ENCODE data around the gene ABCG4. TPM values are rescaled to one million over a fixed set of nuclear protein-coding genes. Genes with fewer than 3 reads are reported as not detected.

ABCG4 gene
- total RNA-seq, 4 donors from 2014 or later, result 0.13 to 1.6 (median 0.82) TPM

DNA sequence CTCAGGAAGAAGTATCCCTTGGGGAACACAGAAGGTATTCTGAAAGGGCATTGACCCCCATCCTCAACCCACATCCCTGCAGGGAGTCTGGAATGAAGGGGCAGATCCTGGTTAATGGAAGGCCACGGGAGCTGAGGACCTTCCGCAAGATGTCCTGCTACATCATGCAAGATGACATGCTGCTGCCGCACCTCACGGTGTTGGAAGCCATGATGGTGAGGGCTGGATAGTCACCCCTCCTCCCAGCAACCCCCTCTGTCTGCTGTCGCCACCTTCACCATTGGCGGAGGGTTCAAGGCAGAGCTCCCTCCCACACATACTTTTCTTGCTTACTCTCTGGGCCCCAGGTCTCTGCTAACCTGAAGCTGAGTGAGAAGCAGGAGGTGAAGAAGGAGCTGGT, 5.3 kb downstream of the ABCG4 start:
- DNase-seq, result no peak
- Histone ChIP-seq H3K4me1 (peaks cover 12 to 15% of the 10 kb centered on the region in 2 donors), H3K9me3 (no peaks in the 10 kb centered on the region), H3K4me3 (replicated peaks in 1 of 3) (no peak overlapping the region), H3K36me3 (no peaks in the 10 kb centered on the region), H3K27me3 (peaks cover 3% of the 10 kb centered on the region), H3K27ac (no peak overlapping the region)
- TF ChIP-seq CTCF (IDR thresholded peaks at IDR 0.05) (no peak), POLR2A (IDR thresholded peaks at IDR 0.05) (no peak)
- intact Hi-C loops (cut with DNase I), result no loop called here
- WGBS, 2 donors, result 95 to 97% methylated on average over 6 of the region's 6 CpGs

- WGBS, 2 donors, result 65 to 72% methylated on average over 8 of the region's 8 CpGs
- no peaks in the 10 kb centered on the region for H3K9me3 ChIP-seq
- intact Hi-C loops (cut with DNase I), result no loop called here
- no peak overlapping the region for H3K4me3 ChIP-seq (replicated peaks in 1 of 3)
- peaks cover 6 to 7% of the 10 kb centered on the region in 2 donors for H3K4me1 ChIP-seq
- H3K27ac ChIP-seq, result no peak overlapping the region
- no peak for TF ChIP-seq POLR2A (IDR thresholded peaks at IDR 0.05)
- TF ChIP-seq CTCF (IDR thresholded peaks at IDR 0.05), result no peak
- H3K27me3 ChIP-seq, result no peaks in the 10 kb centered on the region
- peak in 1 of 2 donors; percentile 14 for DNase-seq
- no peaks in the 10 kb centered on the region for H3K36me3 ChIP-seq
Measured at GRCh38 chr11:119155733-119156492, 7.1 kb downstream of the ABCG4 start.

- TF ChIP-seq POLR2A (IDR thresholded peaks at IDR 0.05) (no peak), CTCF (IDR thresholded peaks at IDR 0.05) (no peak)
Measured at GRCh38 chr11:119156496-119156895, 7.6 kb downstream of the ABCG4 start.

GRCh38 chr11:119157063-119157462, 8.2 kb downstream of the ABCG4 start:
- 61 to 64% methylated on average over 3 of the region's 3 CpGs for whole genome bisulfite sequencing, 2 donors
- Histone ChIP-seq H3K9me3 (no peaks in the 10 kb centered on the region), H3K27me3 (no peaks in the 10 kb centered on the region), H3K4me3 (replicated peaks in 1 of 3) (no peak overlapping the region), H3K4me1 (peaks cover 6 to 7% of the 10 kb centered on the region in 2 donors), H3K27ac (no peak overlapping the region), H3K36me3 (no peaks in the 10 kb centered on the region)
- intact Hi-C loops (cut with DNase I), result no loop called here
- DNase-seq, result peak; percentile 27 to 44
- TF ChIP-seq POLR2A (IDR thresholded peaks at IDR 0.05) (no peak), CTCF (IDR thresholded peaks at IDR 0.05) (no peak)

More at GRCh38 chr11:119156496-119156895, 7.6 kb downstream of the ABCG4 start:
- Histone ChIP-seq H3K36me3 (no peaks in the 10 kb centered on the region), H3K27ac (no peak overlapping the region), H3K9me3 (no peaks in the 10 kb centered on the region), H3K4me1 (peaks cover 6 to 7% of the 10 kb centered on the region in 2 donors), H3K27me3 (no peaks in the 10 kb centered on the region), H3K4me3 (replicated peaks in 1 of 3) (no peak overlapping the region)
- DNase-seq, result no peak
- 91 to 97% methylated on average over 6 to 7 of the region's 10 CpGs for WGBS, 2 donors
- intact Hi-C loops (cut with DNase I), result no loop called here

- intact Hi-C loops (cut with DNase I), result no loop called here
Measured at GRCh38 chr11:119158467-119158866, 9.6 kb downstream of the ABCG4 start.

More at GRCh38 chr11:119158467-119158866, 9.6 kb downstream of the ABCG4 start:
- H3K27me3 ChIP-seq, result no peaks in the 10 kb centered on the region
- no peak for DNase-seq
- no peaks in the 10 kb centered on the region for H3K36me3 ChIP-seq
- TF ChIP-seq POLR2A (IDR thresholded peaks at IDR 0.05) (no peak), CTCF (IDR thresholded peaks at IDR 0.05) (no peak)
- H3K4me3 ChIP-seq (replicated peaks in 1 of 3), result no peak overlapping the region
- peaks cover 6 to 7% of the 10 kb centered on the region in 2 donors for H3K4me1 ChIP-seq
- no peak overlapping the region for H3K27ac ChIP-seq
- 91 to 95% methylated on average over 12 of the region's 13 CpGs for WGBS, 2 donors
- H3K9me3 ChIP-seq, result no peaks in the 10 kb centered on the region

Data from thyroid gland (tissue), 4 donors.